Measurements from ENCODE around the gene UBAP2. TPM values are rescaled to one million over a fixed set of nuclear protein-coding genes. Genes with fewer than 3 reads are reported as not detected.

Gene UBAP2
- total RNA-seq, 4 donors from 2014 or later = 27.2 to 52.5 (median 32.9) TPM

DNA sequence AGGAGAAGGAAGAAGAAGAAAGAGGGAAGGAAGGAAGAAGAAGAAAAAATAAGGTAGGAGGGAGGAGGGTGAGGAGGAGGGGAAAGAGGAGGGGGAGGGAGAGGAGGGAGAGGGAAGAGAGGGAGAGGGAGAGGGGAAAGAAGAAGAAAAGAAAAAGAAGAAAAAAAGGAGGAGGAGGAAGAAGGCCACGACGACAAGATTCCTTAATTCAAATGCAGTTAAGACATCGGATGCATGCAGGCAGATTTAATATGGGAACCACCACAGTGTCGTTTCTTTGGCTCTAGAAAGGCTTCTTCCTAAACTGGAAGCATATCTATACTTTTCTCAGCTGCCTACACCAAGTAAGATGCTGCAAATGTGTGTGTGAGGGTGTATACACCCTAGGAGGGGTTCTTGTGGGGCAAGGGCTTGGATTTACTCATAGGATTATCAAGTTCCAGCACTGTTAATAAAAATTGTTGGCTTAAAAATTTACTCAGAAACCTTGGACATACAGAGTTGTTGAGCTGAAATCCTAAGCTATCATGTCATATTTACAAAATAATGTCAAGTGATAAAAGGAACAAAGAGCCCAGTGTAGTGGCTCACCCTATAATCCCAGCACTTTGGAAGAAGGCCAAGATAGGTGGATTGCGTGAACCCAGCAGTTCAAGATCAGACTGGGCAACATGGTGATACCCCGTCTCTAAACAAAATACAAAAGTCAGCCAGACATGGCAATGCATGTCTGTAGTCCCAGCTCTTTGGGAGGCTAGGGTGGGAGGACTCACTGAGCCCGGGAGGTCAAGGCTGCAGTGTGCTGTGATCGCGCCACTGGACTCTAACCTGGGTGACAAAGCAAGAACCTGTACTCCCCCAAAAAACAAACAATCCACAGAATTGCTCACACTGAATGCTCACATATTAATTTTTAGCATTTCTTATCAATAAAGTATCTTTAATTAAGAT, 108.5 kb downstream of the UBAP2 start:
- H3K4me3 ChIP-seq = no peak overlapping the region
- WGBS = 75% methylated on average over 9 of the region's 9 CpGs
- no peaks in the 10 kb centered on the region for H3K9me3 ChIP-seq
- no peaks in the 10 kb centered on the region for H3K27me3 ChIP-seq
- DNase-seq (ENCODE audit: low spot score in 2 of 2) = no peak
- TF ChIP-seq POLR2A (IDR thresholded peaks at IDR 0.05) (no peak), EP300 (IDR thresholded peaks at IDR 0.05) (no peak), CTCF (IDR thresholded peaks at IDR 0.05) (no peak), POLR2AphosphoS5 (IDR thresholded peaks at IDR 0.05) (no peak)
- peaks cover 71% of the 10 kb centered on the region for H3K36me3 ChIP-seq
- H3K4me1 ChIP-seq = no peaks in the 10 kb centered on the region
- no peak overlapping the region for H3K27ac ChIP-seq

DNA sequence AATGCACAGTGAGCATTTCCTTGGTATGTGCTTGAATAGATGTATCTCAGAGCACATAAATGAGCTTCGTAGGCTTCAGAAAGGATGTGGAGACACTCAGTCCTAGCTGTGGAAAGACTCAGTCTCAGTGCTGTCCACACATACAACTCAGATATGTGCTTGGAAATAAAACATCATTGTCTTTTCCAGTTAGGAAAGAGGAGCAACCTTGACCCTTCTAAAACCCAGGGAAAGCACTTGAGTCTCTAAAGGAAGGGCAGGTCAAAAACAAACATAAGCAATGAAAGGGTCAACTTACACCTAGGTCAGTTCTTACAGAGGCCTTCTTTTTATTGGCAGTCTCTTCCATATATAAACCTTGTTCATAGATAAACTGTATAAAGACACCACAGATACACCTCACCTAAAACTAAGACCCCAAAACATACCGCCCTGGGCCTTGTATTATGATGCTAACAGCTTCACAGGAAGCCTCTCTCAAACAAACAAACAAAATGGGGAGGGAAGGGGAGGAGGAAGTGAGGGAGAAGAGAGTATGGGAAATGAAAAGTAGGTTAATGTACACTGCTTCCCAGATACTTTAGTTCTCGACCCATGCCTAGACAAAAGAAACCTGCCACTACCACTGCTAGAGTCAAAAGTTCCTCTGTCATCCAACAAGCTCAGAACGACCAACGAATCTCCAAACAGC, 114.4 kb downstream of the UBAP2 start:
- H3K27ac ChIP-seq = no peak overlapping the region
- no peak for TF ChIP-seq POLR2A (IDR thresholded peaks at IDR 0.05)
- no peak for TF ChIP-seq EP300 (IDR thresholded peaks at IDR 0.05)
- no peak for TF ChIP-seq CTCF (IDR thresholded peaks at IDR 0.05)
- H3K27me3 ChIP-seq = no peaks in the 10 kb centered on the region
- no peak overlapping the region for H3K4me3 ChIP-seq
- peaks cover 83% of the 10 kb centered on the region for H3K36me3 ChIP-seq
- DNase-seq (ENCODE audit: low spot score in 2 of 2) = no peak
- H3K9me3 ChIP-seq = no peaks in the 10 kb centered on the region
- no peaks in the 10 kb centered on the region for H3K4me1 ChIP-seq
- 92% methylated on average over 5 of the region's 5 CpGs for WGBS

- TF ChIP-seq EP300 (IDR thresholded peaks at IDR 0.05) (no peak), POLR2A (IDR thresholded peaks at IDR 0.05) (no peak), CTCF (IDR thresholded peaks at IDR 0.05) (no peak), POLR2AphosphoS5 (IDR thresholded peaks at IDR 0.05) (no peak)
- Histone ChIP-seq H3K9me3 (no peaks in the 10 kb centered on the region), H3K27ac (no peak overlapping the region), H3K4me3 (no peak overlapping the region), H3K27me3 (no peaks in the 10 kb centered on the region), H3K4me1 (no peaks in the 10 kb centered on the region), H3K36me3 (peaks cover 92% of the 10 kb centered on the region)
- DNase-seq (ENCODE audit: low spot score in 2 of 2) = no peak
- 87% methylated on average over 20 of the region's 20 CpGs for WGBS
These were observed 116.4 kb downstream of the UBAP2 start for GRCh38 chr9:33932078-33932807.

GRCh38 chr9:33931326-33931725, 117.4 kb downstream of the UBAP2 start:
- TF ChIP-seq POLR2A (IDR thresholded peaks at IDR 0.05) (no peak), POLR2AphosphoS5 (IDR thresholded peaks at IDR 0.05) (no peak), CTCF (IDR thresholded peaks at IDR 0.05) (no peak), EP300 (IDR thresholded peaks at IDR 0.05) (no peak)
- Histone ChIP-seq H3K9me3 (no peaks in the 10 kb centered on the region), H3K4me1 (no peaks in the 10 kb centered on the region), H3K36me3 (peaks cover 95% of the 10 kb centered on the region), H3K27ac (no peak overlapping the region), H3K27me3 (no peaks in the 10 kb centered on the region), H3K4me3 (no peak overlapping the region)
- WGBS = 91% methylated on average over 1 of the region's 3 CpGs
- no peak for DNase-seq (ENCODE audit: low spot score in 2 of 2)

All from suprapubic skin (tissue), 4 donors.